ENCODE data around the gene PRTG. TPM values are rescaled to one million over a fixed set of nuclear protein-coding genes. Genes with fewer than 3 reads are reported as not detected.
"Not testable (repeated sequence)": the region's sequence is repeated elsewhere in the genome, so short reads cannot be mapped to it uniquely, and the experiment has no call there.

Gene PRTG
- total RNA-seq, 1 experiment from 2014 or later = 16.4 TPM

GRCh38 chr15:55753433-55753832 lies 10.5 kb upstream of the PRTG start:
- DNase-seq (ENCODE audit: low read depth, low spot score); in situ Hi-C loops (cut with HindIII; ENCODE audit: low pct_unique_long_range_greater_than_20kb, low sequenced_read_pairs): not testable (repeated sequence)

GRCh38 chr15:55750706-55751105 lies 7.8 kb upstream of the PRTG start:
- in situ Hi-C loops (cut with HindIII; ENCODE audit: low pct_unique_long_range_greater_than_20kb, low sequenced_read_pairs) = no loop called here

GRCh38 chr15:55743729-55744655 lies 1.0 kb upstream of the PRTG start:
- DNase-seq (ENCODE audit: low read depth, low spot score) = no peak
- in situ Hi-C loops (cut with HindIII; ENCODE audit: low pct_unique_long_range_greater_than_20kb, low sequenced_read_pairs) = no loop called here

More at GRCh38 chr15:55750706-55751105, 7.8 kb upstream of the PRTG start:
- no peak for DNase-seq (ENCODE audit: low read depth, low spot score)

- in situ Hi-C loops (cut with HindIII; ENCODE audit: low pct_unique_long_range_greater_than_20kb, low sequenced_read_pairs) = no loop called here
- DNase-seq (ENCODE audit: low read depth, low spot score) = peak; percentile 14
These were observed 440 bp downstream of the PRTG start for GRCh38 chr15:55742498-55742926.

GRCh38 chr15:55741833-55742497 lies 987 bp downstream of the PRTG start:
- DNase-seq (ENCODE audit: low read depth, low spot score) = peak; percentile 14
- in situ Hi-C loops (cut with HindIII; ENCODE audit: low pct_unique_long_range_greater_than_20kb, low sequenced_read_pairs) = no loop called here

- DNase-seq (ENCODE audit: low read depth, low spot score) = no peak
- in situ Hi-C loops (cut with HindIII; ENCODE audit: low pct_unique_long_range_greater_than_20kb, low sequenced_read_pairs) = no loop called here
These were observed 1.7 kb downstream of the PRTG start for GRCh38 chr15:55740981-55741832.

GRCh38 chr15:55740359-55740878 lies 2.5 kb downstream of the PRTG start:
- DNase-seq (ENCODE audit: low read depth, low spot score) = no peak
- in situ Hi-C loops (cut with HindIII; ENCODE audit: low pct_unique_long_range_greater_than_20kb, low sequenced_read_pairs) = no loop called here

- no peak for DNase-seq (ENCODE audit: low read depth, low spot score)
- in situ Hi-C loops (cut with HindIII; ENCODE audit: low pct_unique_long_range_greater_than_20kb, low sequenced_read_pairs) = no loop called here
These were observed 3.3 kb downstream of the PRTG start for GRCh38 chr15:55739641-55740040.

- in situ Hi-C loops (cut with HindIII; ENCODE audit: low pct_unique_long_range_greater_than_20kb, low sequenced_read_pairs) = no loop called here
- no peak for DNase-seq (ENCODE audit: low read depth, low spot score)
These were observed 4.2 kb downstream of the PRTG start for GRCh38 chr15:55738715-55739114.

- peak; percentile 79 for DNase-seq (ENCODE audit: low read depth, low spot score)
- in situ Hi-C loops (cut with HindIII; ENCODE audit: low pct_unique_long_range_greater_than_20kb, low sequenced_read_pairs) = no loop called here
These were observed 5.6 kb downstream of the PRTG start for GRCh38 chr15:55737373-55737772.

GRCh38 chr15:55736756-55737155 lies 6.2 kb downstream of the PRTG start:
- DNase-seq (ENCODE audit: low read depth, low spot score) = no peak
- in situ Hi-C loops (cut with HindIII; ENCODE audit: low pct_unique_long_range_greater_than_20kb, low sequenced_read_pairs) = no loop called here

- no peak for DNase-seq (ENCODE audit: low read depth, low spot score)
- in situ Hi-C loops (cut with HindIII; ENCODE audit: low pct_unique_long_range_greater_than_20kb, low sequenced_read_pairs) = no loop called here
These were observed 8.3 kb downstream of the PRTG start for GRCh38 chr15:55734641-55735040.

- in situ Hi-C loops (cut with HindIII; ENCODE audit: low pct_unique_long_range_greater_than_20kb, low sequenced_read_pairs); DNase-seq (ENCODE audit: low read depth, low spot score): not testable (repeated sequence)
These were observed 9.5 kb downstream of the PRTG start for GRCh38 chr15:55733461-55733860.

- in situ Hi-C loops (cut with HindIII; ENCODE audit: low pct_unique_long_range_greater_than_20kb, low sequenced_read_pairs) = no loop called here
- DNase-seq (ENCODE audit: low read depth, low spot score) = no peak
These were observed 21.3 kb downstream of the PRTG start for GRCh38 chr15:55721554-55722185.

- no peak for DNase-seq (ENCODE audit: low read depth, low spot score)
- in situ Hi-C loops (cut with HindIII; ENCODE audit: low pct_unique_long_range_greater_than_20kb, low sequenced_read_pairs) = no loop called here
These were observed 27.4 kb downstream of the PRTG start for GRCh38 chr15:55715355-55716076.

- in situ Hi-C loops (cut with HindIII; ENCODE audit: low pct_unique_long_range_greater_than_20kb, low sequenced_read_pairs) = no loop called here
- DNase-seq (ENCODE audit: low read depth, low spot score) = no peak
These were observed 28.9 kb downstream of the PRTG start for GRCh38 chr15:55714064-55714463.

- in situ Hi-C loops (cut with HindIII; ENCODE audit: low pct_unique_long_range_greater_than_20kb, low sequenced_read_pairs) = no loop called here
These were observed 30.6 kb downstream of the PRTG start for GRCh38 chr15:55712363-55712762.

More at GRCh38 chr15:55712363-55712762, 30.6 kb downstream of the PRTG start:
- no peak for DNase-seq (ENCODE audit: low read depth, low spot score)
